ENCODE results near the gene THAP11.

GRCh38 chr16:67841198-67841815 is 813 bp upstream of the THAP11 start:
- TF ChIP-seq TP53 (CRISPR knock-in tag; IDR thresholded peaks at IDR 0.05) (no peak), CTCF (IDR thresholded peaks at IDR 0.05) (no peak), ZBTB43 (CRISPR knock-in tag; IDR thresholded peaks at IDR 0.05) (no peak), JUN (CRISPR knock-in tag; IDR thresholded peaks at IDR 0.05) (no peak), CREB1 (CRISPR knock-in tag; IDR thresholded peaks at IDR 0.05) (no peak), NFYB (CRISPR knock-in tag; conservative IDR thresholded peaks at IDR 0.05; ENCODE audit: low read depth) (no peak), TEAD4 (CRISPR knock-in tag; IDR thresholded peaks at IDR 0.05) (no peak), FOXJ3 (CRISPR knock-in tag; IDR thresholded peaks at IDR 0.05; ENCODE audit: borderline replicate concordance) (no peak), USF2 (CRISPR knock-in tag; IDR thresholded peaks at IDR 0.05) (no peak)
